ENCODE data around the gene KCNT1. TPM values are rescaled to one million over a fixed set of nuclear protein-coding genes. Genes with fewer than 3 reads are reported as not detected.

KCNT1 gene
- total RNA-seq, 1 donor from 2014 or later: not detected

GRCh38 chr9:135763716-135764446, 61.9 kb downstream of the KCNT1 start:
- H3K27me3 Mint-ChIP-seq (ENCODE audit: unreplicated experiment): peaks cover 6% of the 10 kb centered on the region
- H3K36me3 Mint-ChIP-seq (ENCODE audit: low read depth, unreplicated experiment): peaks cover 6% of the 10 kb centered on the region
- no peak overlapping the region for H3K4me3 Mint-ChIP-seq (ENCODE audit: unreplicated experiment)
- TF ChIP-seq CTCF (IDR thresholded peaks at IDR 0.05; ENCODE audit: unreplicated experiment): no peak
- H3K27ac Mint-ChIP-seq (ENCODE audit: unreplicated experiment): no peak overlapping the region
- H3K4me1 Mint-ChIP-seq (ENCODE audit: unreplicated experiment): no peaks in the 10 kb centered on the region
- DNase-seq (ENCODE audit: low spot score): no peak
- H3K9me3 Mint-ChIP-seq (ENCODE audit: unreplicated experiment): peaks cover 10% of the 10 kb centered on the region

- Mint-ChIP-seq H3K27me3 (ENCODE audit: unreplicated experiment) (peaks cover 10% of the 10 kb centered on the region), H3K4me3 (ENCODE audit: unreplicated experiment) (no peak overlapping the region), H3K4me1 (ENCODE audit: unreplicated experiment) (no peaks in the 10 kb centered on the region), H3K9me3 (ENCODE audit: unreplicated experiment) (peaks cover 10% of the 10 kb centered on the region), H3K36me3 (ENCODE audit: low read depth, unreplicated experiment) (peaks cover 6% of the 10 kb centered on the region), H3K27ac (ENCODE audit: unreplicated experiment) (no peak overlapping the region)
- DNase-seq (ENCODE audit: low spot score): no peak
- TF ChIP-seq CTCF (IDR thresholded peaks at IDR 0.05; ENCODE audit: unreplicated experiment): no peak
Measured at GRCh38 chr9:135764731-135765130, 62.7 kb downstream of the KCNT1 start.

GRCh38 chr9:135765416-135765815, 63.4 kb downstream of the KCNT1 start:
- DNase-seq (ENCODE audit: low spot score): no peak
- peaks cover 6% of the 10 kb centered on the region for H3K36me3 Mint-ChIP-seq (ENCODE audit: low read depth, unreplicated experiment)
- TF ChIP-seq CTCF (IDR thresholded peaks at IDR 0.05; ENCODE audit: unreplicated experiment): no peak
- no peaks in the 10 kb centered on the region for H3K4me1 Mint-ChIP-seq (ENCODE audit: unreplicated experiment)
- no peak overlapping the region for H3K4me3 Mint-ChIP-seq (ENCODE audit: unreplicated experiment)
- H3K9me3 Mint-ChIP-seq (ENCODE audit: unreplicated experiment): peaks cover 10% of the 10 kb centered on the region
- H3K27me3 Mint-ChIP-seq (ENCODE audit: unreplicated experiment): peaks cover 10% of the 10 kb centered on the region
- H3K27ac Mint-ChIP-seq (ENCODE audit: unreplicated experiment): no peak overlapping the region

DNA sequence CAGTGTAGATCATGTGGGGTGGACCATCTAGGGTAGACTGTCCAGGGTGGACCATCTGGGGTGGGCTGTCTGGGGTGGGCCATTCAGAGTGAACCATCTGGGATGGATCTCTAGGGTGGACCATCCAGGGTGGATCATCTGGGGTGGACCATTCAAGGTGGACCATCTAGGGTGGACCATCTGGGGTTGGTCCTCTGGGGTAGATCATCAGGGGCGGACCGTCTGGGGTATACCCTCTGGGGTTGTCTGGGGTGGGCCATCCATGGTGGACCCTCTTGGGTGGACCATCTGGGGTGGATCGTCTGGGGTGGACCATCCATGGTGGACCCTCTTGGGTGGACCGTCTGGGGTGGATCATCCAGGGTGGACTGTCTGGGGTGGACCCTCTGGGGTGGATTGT, 64.3 kb downstream of the KCNT1 start:
- Mint-ChIP-seq H3K4me3 (ENCODE audit: unreplicated experiment) (no peak overlapping the region), H3K27me3 (ENCODE audit: unreplicated experiment) (peaks cover 8% of the 10 kb centered on the region), H3K9me3 (ENCODE audit: unreplicated experiment) (peaks cover 10% of the 10 kb centered on the region), H3K36me3 (ENCODE audit: low read depth, unreplicated experiment) (peaks cover 6% of the 10 kb centered on the region), H3K4me1 (ENCODE audit: unreplicated experiment) (no peaks in the 10 kb centered on the region), H3K27ac (ENCODE audit: unreplicated experiment) (no peak overlapping the region)
- TF ChIP-seq CTCF (IDR thresholded peaks at IDR 0.05; ENCODE audit: unreplicated experiment): no peak
- no peak for DNase-seq (ENCODE audit: low spot score)

GRCh38 chr9:135766707-135767106, 64.7 kb downstream of the KCNT1 start:
- no peak for DNase-seq (ENCODE audit: low spot score)
- Mint-ChIP-seq H3K36me3 (ENCODE audit: low read depth, unreplicated experiment) (peaks cover 6% of the 10 kb centered on the region), H3K4me3 (ENCODE audit: unreplicated experiment) (no peak overlapping the region), H3K27ac (ENCODE audit: unreplicated experiment) (no peak overlapping the region), H3K27me3 (ENCODE audit: unreplicated experiment) (peaks cover 8% of the 10 kb centered on the region), H3K4me1 (ENCODE audit: unreplicated experiment) (no peaks in the 10 kb centered on the region), H3K9me3 (ENCODE audit: unreplicated experiment) (peaks cover 10% of the 10 kb centered on the region)
- TF ChIP-seq CTCF (IDR thresholded peaks at IDR 0.05; ENCODE audit: unreplicated experiment): no peak
